K562 (cell line): Measurements from ENCODE around the gene PDE6B. TPM values are rescaled to one million over a fixed set of nuclear protein-coding genes. Genes with fewer than 3 reads are reported as not detected.

ENCODE experiments used
- ATAC-seq: fragments of 200-7000 bp; cut with Tn5 transposase; 3 replicates; pipeline ENCODE4 v1.9.1; 2020; ENCODE audit warnings: moderate library complexity
- BruUV-seq: library from RNA; stranded (reverse); fragments of 400-500 nt; replicated peaks from 2 replicates; lab custom pipeline; 2021; lab: Mats Ljungman, UMichigan
- CTCF ChIA-PET: fragments of 300-600 bp; formaldehyde crosslinking; extraction: SDS; loops from one replicate; lab custom pipeline; 2021; ENCODE audit warnings: low intra/inter-chr PET ratio; lab: Yijun Ruan, JAX
- POLR2A ChIA-PET: fragments of 300-600, 350-650 bp; sonication (Branson Sonifier 250); formaldehyde crosslinking; extraction: SDS; loops from one replicate; lab custom pipeline; 2021; ENCODE audit warnings: antibody characterized with exemption, inconsistent platforms; lab: Yijun Ruan, JAX
- DNase-seq, 4 experiments: peaks; one replicate each; pipeline versions ENCODE4 v3.0.0 to v3.0.0-alpha.2; 2011 to 2018; ENCODE audit warnings: low spot score in 3 of 4, mixed read lengths in 3 of 4; ENCODE audit errors: extremely low read depth in 1 of 4
- FAIRE-seq: peaks from 2 replicates; lab custom pipeline; 2011; peaks lifted over from hg19 to GRCh38; lab: Jason Lieb, UNC
- H2AFZ ChIP-seq: 2 replicates; pipeline ENCODE4 v1.6.0; 2011; ENCODE audit warnings: low read depth, low read length, control low read depth, inconsistent platforms
- H3K27ac ChIP-seq: fragments of 200-600 bp; 3 replicates; pipeline ENCODE4 v1.8.0; 2011; ENCODE audit warnings: low read depth, mild to moderate bottlenecking, control low read depth, inconsistent platforms, low read length, moderate library complexity, mixed read lengths; ENCODE audit errors: extremely low read depth
- H3K27me3 ChIP-seq, 2 experiments: fragments of 300-600 bp in 1 of 2; 2 replicates in 1 of 2; 3 replicates in 1 of 2; pipeline versions ENCODE4 v1.6.0 to v1.8.0; 2011; ENCODE audit warnings: inconsistent platforms in 2 of 2, low read length in 2 of 2, mild to moderate bottlenecking in 1 of 2, mixed read lengths in 1 of 2, moderate library complexity in 1 of 2; ENCODE audit not compliant: control insufficient read depth in 2 of 2, insufficient read depth in 2 of 2
- H3K36me3 ChIP-seq: fragments of 300-600 bp; 3 replicates; pipeline ENCODE4 v1.8.0; 2011; ENCODE audit warnings: mild to moderate bottlenecking, low read length, inconsistent platforms; ENCODE audit not compliant: control insufficient read depth, insufficient read depth
- H3K4me1 ChIP-seq, 2 experiments: fragments of 200-600 bp in 1 of 2; replicated peaks in 1 of 2; 2 replicates in 1 of 2; 3 replicates in 1 of 2; pipeline versions ENCODE4 v1.5.1 to v1.8.0; 2011; ENCODE audit warnings: inconsistent platforms in 2 of 2, low read length in 2 of 2, mild to moderate bottlenecking in 1 of 2, mixed read lengths in 1 of 2, moderate library complexity in 1 of 2; ENCODE audit not compliant: control insufficient read depth in 2 of 2, insufficient read depth in 2 of 2
- H3K4me2 ChIP-seq: 2 replicates; pipeline ENCODE4 v1.6.1; 2011; ENCODE audit warnings: low read length, control low read depth, inconsistent platforms, mixed read lengths; ENCODE audit not compliant: insufficient read depth
- H3K4me3 ChIP-seq: fragments of 200-600 bp; sonication (generic), shearing (Covaris generic); 2 replicates; pipeline ENCODE4 v1.5.1; 2016; ENCODE audit warnings: control low read depth, inconsistent platforms
- H3K79me2 ChIP-seq: fragments of 200-600 bp; 3 replicates; pipeline ENCODE4 v1.8.0; 2011; ENCODE audit warnings: low read length, inconsistent platforms; ENCODE audit not compliant: control insufficient read depth, insufficient read depth
- H3K9ac ChIP-seq, 2 experiments: 2 replicates each; pipeline versions ENCODE4 v1.6.0 to v1.6.1; 2011; ENCODE audit warnings: low read depth in 2 of 2, low read length in 2 of 2, control low read depth in 1 of 2, inconsistent platforms in 1 of 2, mild to moderate bottlenecking in 1 of 2, mixed read lengths in 1 of 2; ENCODE audit not compliant: insufficient read depth in 1 of 2
- H3K9me1 ChIP-seq: one replicate; pipeline ENCODE4 v1.6.0; 2011; ENCODE audit warnings: inconsistent platforms, mild to moderate bottlenecking, low read length, moderate library complexity; ENCODE audit not compliant: control insufficient read depth, insufficient read depth
- H3K9me3 ChIP-seq: replicated peaks from 2 replicates; pipeline ENCODE4 v1.5.1; 2011; ENCODE audit warnings: low read depth, low read length, inconsistent platforms; ENCODE audit not compliant: control insufficient read depth, insufficient read depth
- H4K20me1 ChIP-seq: replicated peaks from 2 replicates; pipeline ENCODE4 v1.6.1; 2011; ENCODE audit warnings: low read length, inconsistent platforms, mixed read lengths; ENCODE audit not compliant: control insufficient read depth, insufficient read depth
- EGR1 ChIP-seq: fragments of 450-650 bp; conservative IDR thresholded peaks from 2 replicates; pipeline ENCODE4 v1.6.1; 2017; ENCODE audit warnings: mild to moderate bottlenecking
- ELF4 ChIP-seq: fragments of 450-650 bp; formaldehyde crosslinking; IDR thresholded peaks from 2 replicates; pipeline ENCODE4 v1.4.0; 2022; ENCODE audit warnings: missing genetic modification characterization
- FOXK2 ChIP-seq, 2 experiments: fragments of 450-650 bp; IDR thresholded peaks in 1 of 2; conservative IDR thresholded peaks in 1 of 2; 2 replicates each; pipeline ENCODE4 v1.6.1; 2016; ENCODE audit warnings: low read depth in 2 of 2, mild to moderate bottlenecking in 1 of 2
- HNRNPLL ChIP-seq: fragments of 200-400 bp; formaldehyde crosslinking; IDR thresholded peaks from 2 replicates; pipeline ENCODE4 v1.6.1; 2017; ENCODE audit warnings: low read length, low read depth, mild to moderate bottlenecking; ENCODE audit not compliant: poor library complexity, severe bottlenecking
- MTF1 ChIP-seq: fragments of 250-450 bp; sonication (Bioruptor Pico); IDR thresholded peaks from 2 replicates; pipeline ENCODE4 v1.9.0; 2021; ENCODE audit warnings: moderate library complexity, mild to moderate bottlenecking, inconsistent platforms, borderline replicate concordance
- NCOA4 ChIP-seq: fragments of 450-650 bp; IDR thresholded peaks from 2 replicates; pipeline ENCODE4 v1.6.1; 2018; ENCODE audit warnings: mild to moderate bottlenecking; ENCODE audit not compliant: partially characterized antibody
- NFIC ChIP-seq: fragments of 450-650 bp; IDR thresholded peaks from 2 replicates; pipeline ENCODE4 v1.6.1; 2017; ENCODE audit warnings: mild to moderate bottlenecking, inconsistent platforms
- NRF1 ChIP-seq, 2 experiments: fragments of 450-650 bp; IDR thresholded peaks in 1 of 2; conservative IDR thresholded peaks in 1 of 2; 2 replicates each; pipeline ENCODE4 v1.6.1; 2014; ENCODE audit warnings: mild to moderate bottlenecking in 2 of 2
- PRMT5 ChIP-seq: sonication (generic); formaldehyde crosslinking; IDR thresholded peaks from 2 replicates; pipeline ENCODE4 v1.5.0; 2020; ENCODE audit warnings: missing genetic modification reagents
- SLC30A9 ChIP-seq: fragments of 250-450 bp; sonication (Bioruptor Pico); IDR thresholded peaks from 2 replicates; pipeline ENCODE4 v1.8.0; 2022; ENCODE audit warnings: mild to moderate bottlenecking, moderate library complexity
- SREBF2 ChIP-seq: sonication (generic); formaldehyde crosslinking; IDR thresholded peaks from 2 replicates; pipeline ENCODE4 v1.4.0; 2020; ENCODE audit warnings: mild to moderate bottlenecking, missing genetic modification reagents
- WGBS: fragments of 100-300 bp; shearing (Covaris generic); methylation state at CpG from one replicate; pipeline ENCODE4 v1.1.6; 2016; ENCODE audit warnings: low coverage, mixed read lengths; ENCODE audit not compliant: insufficient coverage; ENCODE audit errors: missing lambda C conversion rate; 5-methylcytosine and 5-hydroxymethylcytosine counted together
- in situ Hi-C: fragments of 300-500 bp; cut with MboI; formaldehyde crosslinking; loops from 4 replicates; pipeline ENCODE4 v1.15.0; 2018; ENCODE audit warnings: inconsistent platforms, mixed read lengths
- intact Hi-C: fragments of 100-400 bp; cut with micrococcal nuclease; formaldehyde crosslinking; loops from 2 replicates; pipeline ENCODE4 v1.14.2; 2022
- polyA plus RNA-seq, 8 experiments: library from polyadenylated mRNA; depleted of rRNA in 4 of 8; stranded (reverse) in 5 of 8; unstranded in 3 of 8; fragments of >200 nt; fragmentation: Nextera tagmentation in 2 of 8; fragmentation: Illumina TruSeq in 1 of 8; extraction: Ambion mirVana in 2 of 8; extraction: Trizol in 1 of 8; gene quantifications; 2 replicates each; pipeline versions ENCODE4 v1.2.1 to v1.2.3, GENCODE V29; 2011 to 2014; ENCODE audit warnings: inconsistent platforms in 1 of 8, missing spikeins in 1 of 8
- total RNA-seq, 7 experiments: library from RNA; depleted of rRNA in 6 of 7; stranded (reverse); fragments of >200 nt in 6 of 7; fragmentation: Illumina TruSeq in 2 of 7; extraction: Trizol in 2 of 7; gene quantifications; 2 replicates each; pipeline versions ENCODE4 v1.2.1 to v1.2.3, GENCODE V29; 2011 to 2021; ENCODE audit warnings: low replicate concordance in 1 of 7
- TF ChIP-seq, protein P1 (sequence below): IDR thresholded peaks from 2 replicates; pipeline ENCODE4 v1.6.1; 2012; ENCODE audit warnings: low read depth, low read length, improper control_type of control experiment, borderline replicate concordance
- TF ChIP-seq, protein P2 (sequence below), 2 experiments: fragments of 450-650 bp in 1 of 2; sonication (generic) in 1 of 2; formaldehyde crosslinking in 1 of 2; IDR thresholded peaks in 1 of 2; conservative IDR thresholded peaks in 1 of 2; 2 replicates each; pipeline versions ENCODE4 v1.6.1 to v1.8.1; 2016 to 2023; ENCODE audit warnings: mild to moderate bottlenecking in 2 of 2, moderate library complexity in 2 of 2, inconsistent platforms in 1 of 2, missing genetic modification reagents in 1 of 2

The PDE6B gene
- total and polyA plus RNA-seq, 9 of the 15 experiments (the other 6 are each of a cell fraction or from before 2014, with no cell fraction given): 0.04 TPM; not detected in 8

DNA sequence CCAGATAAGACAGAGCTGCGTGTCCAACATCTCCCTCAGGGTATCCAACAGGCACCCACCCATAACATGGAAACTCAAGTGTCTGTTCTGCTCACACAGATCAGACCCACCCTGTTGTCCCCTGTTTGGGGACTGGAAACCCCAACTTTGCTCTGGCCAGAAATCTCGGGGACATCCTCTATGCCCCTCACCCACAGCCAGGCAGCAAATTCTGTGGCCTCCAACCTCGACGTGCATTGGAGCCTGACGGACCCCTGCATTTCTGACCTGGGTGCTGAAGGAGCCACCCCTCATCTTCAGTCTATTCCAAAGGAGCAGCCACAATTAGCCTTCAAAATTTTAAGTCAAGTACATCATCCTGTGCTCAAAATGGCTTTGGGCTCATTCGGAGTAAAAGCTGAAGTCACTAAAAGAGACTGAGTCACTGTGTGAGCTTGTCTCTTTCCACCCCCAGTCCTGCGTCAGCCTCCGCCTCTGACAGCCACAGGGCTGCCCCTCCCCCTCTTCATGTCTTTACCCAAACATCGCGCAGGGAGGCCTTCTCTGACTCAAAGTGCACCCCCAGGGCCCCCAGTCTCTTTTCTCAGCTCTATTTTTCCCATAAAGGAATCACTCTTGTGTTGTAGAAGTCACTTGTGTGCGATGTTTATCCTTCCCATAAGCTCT is 24.4 kb upstream of the PDE6B start:
- Histone ChIP-seq H3K4me2 (no peak overlapping the region), H3K9me1 (no peaks in the 10 kb centered on the region), H3K27me3 (peaks cover 4 to 45% of the 10 kb centered on the region in 2 experiments; a peak in 2 of 5 replicates), H4K20me1 (no peaks in the 10 kb centered on the region), H3K36me3 (no peaks in the 10 kb centered on the region), H3K9me3 (no peaks in the 10 kb centered on the region)
- DNase-seq: peak; percentile 28 to 56 (median 40)
- POLR2A ChIA-PET: interaction anchor here (0.6 to 1.3 kb wide), 2 partner anchors 13 to 388 kb away, joined by 3 to 6 read pairs; no protein-coding TSS in a partner anchor
- intact Hi-C loops: no loop called here
- no peak for TF ChIP-seq SLC30A9 (CRISPR knock-in tag)
- TF ChIP-seq NRF1 (conservative IDR thresholded peaks at IDR 0.05 in 1 of 2, IDR thresholded peaks at IDR 0.05 in 1 of 2): 0 out of 4 replicates have a peak, but pooled peaks have one; percentile 15 to 16
- TF ChIP-seq FOXK2 (conservative IDR thresholded peaks at IDR 0.05 in 1 of 2, IDR thresholded peaks at IDR 0.05 in 1 of 2; ENCODE audit: low read depth in 2 of 2): no peak
- no peak for TF ChIP-seq NCOA4
- TF ChIP-seq PRMT5: no peak
- no peak for TF ChIP-seq MTF1 (CRISPR knock-in tag)
- TF ChIP-seq, protein P1, sequence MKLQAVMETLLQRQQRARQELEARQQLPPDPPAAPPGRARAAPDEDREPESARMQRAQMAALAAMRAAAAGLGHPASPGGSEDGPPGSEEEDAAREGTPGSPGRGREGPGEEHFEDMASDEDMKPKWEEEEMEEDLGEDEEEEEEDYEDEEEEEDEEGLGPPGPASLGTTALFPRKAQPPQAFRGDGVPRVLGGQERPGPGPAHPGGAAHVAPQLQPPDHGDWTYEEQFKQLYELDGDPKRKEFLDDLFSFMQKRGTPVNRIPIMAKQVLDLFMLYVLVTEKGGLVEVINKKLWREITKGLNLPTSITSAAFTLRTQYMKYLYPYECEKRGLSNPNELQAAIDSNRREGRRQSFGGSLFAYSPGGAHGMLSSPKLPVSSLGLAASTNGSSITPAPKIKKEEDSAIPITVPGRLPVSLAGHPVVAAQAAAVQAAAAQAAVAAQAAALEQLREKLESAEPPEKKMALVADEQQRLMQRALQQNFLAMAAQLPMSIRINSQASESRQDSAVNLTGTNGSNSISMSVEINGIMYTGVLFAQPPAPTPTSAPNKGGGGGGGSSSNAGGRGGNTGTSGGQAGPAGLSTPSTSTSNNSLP: no peak
- no peak for TF ChIP-seq ELF4 (CRISPR knock-in tag)
- peak; percentile 61 for TF ChIP-seq EGR1
- no peak for TF ChIP-seq NFIC
- TF ChIP-seq, protein P2, sequence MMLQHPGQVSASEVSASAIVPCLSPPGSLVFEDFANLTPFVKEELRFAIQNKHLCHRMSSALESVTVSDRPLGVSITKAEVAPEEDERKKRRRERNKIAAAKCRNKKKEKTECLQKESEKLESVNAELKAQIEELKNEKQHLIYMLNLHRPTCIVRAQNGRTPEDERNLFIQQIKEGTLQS (IDR thresholded peaks at IDR 0.05): peak; percentile 17; the same call in 1 of the 2 replicates
- TF ChIP-seq, protein P2 (CRISPR knock-in tag; conservative IDR thresholded peaks at IDR 0.05): no peak
- no peak for TF ChIP-seq HNRNPLL
- no peak for TF ChIP-seq SREBF2
- TF ChIP-seq, all 486 proteins: peak for 3
- H3K4me1 ChIP-seq: peaks cover 0 to 8% of the 10 kb centered on the region in 2 experiments; a peak in 2 of 5 replicates
- ATAC-seq: peak; percentile 52; the same call in 1 of the 3 replicates
- CTCF ChIA-PET: no interaction called here
- H3K27ac ChIP-seq: no peak overlapping the region
- peak; percentile 44 for FAIRE-seq
- in situ Hi-C loops: no loop called here
- no TSS peak for BruUV-seq
- H2AFZ ChIP-seq: peak overlapping the region; percentile 4; the same call in 1 of the 2 replicates
- H3K4me3 ChIP-seq: no peak overlapping the region
- WGBS: 2% methylated on average over 11 of the region's 11 CpGs
- no peak overlapping the region; a peak in 1 of 4 replicates for H3K9ac ChIP-seq
- no peaks in the 10 kb centered on the region for H3K79me2 ChIP-seq
